ENCODE data around the gene KANK3. TPM values are rescaled to one million over a fixed set of nuclear protein-coding genes. Genes with fewer than 3 reads are reported as not detected.
"Not testable (repeated sequence)": the region's sequence is repeated elsewhere in the genome, so short reads cannot be mapped to it uniquely, and the experiment has no call there.

Gene KANK3
- total and polyA plus RNA-seq, 9 of the 15 experiments (the other 6 are each of a cell fraction or from before 2014, with no cell fraction given) = 0.03 to 0.40 (median 0.08) TPM; not detected in 6

- TF ChIP-seq NFIC (IDR thresholded peaks at IDR 0.05) = peak; percentile 68
- no peak for TF ChIP-seq PYGO2 (tag; IDR thresholded peaks at IDR 0.05)
- Histone ChIP-seq H2AFZ (ENCODE audit: low read depth, low read length) (no peak overlapping the region), H3K27me3 (ENCODE audit: control insufficient read depth in 2 of 2, insufficient read depth in 2 of 2, low read length in 2 of 2) (no peaks in the 10 kb centered on the region), H3K9me3 (replicated peaks; ENCODE audit: control insufficient read depth, insufficient read depth, low read depth, low read length) (no peaks in the 10 kb centered on the region), H3K9ac (ENCODE audit: insufficient read depth in 1 of 2, low read depth in 2 of 2, low read length in 2 of 2) (peak overlapping the region in 1 of 2 experiments; percentile 50; a peak in 2 of 4 replicates), H4K20me1 (replicated peaks; ENCODE audit: control insufficient read depth, insufficient read depth, low read length) (no peaks in the 10 kb centered on the region; the same call in 1 of the 2 replicates), H3K79me2 (ENCODE audit: control insufficient read depth, insufficient read depth, low read length) (peaks cover 18% of the 10 kb centered on the region), H3K9me1 (ENCODE audit: control insufficient read depth, insufficient read depth, low read length) (no peaks in the 10 kb centered on the region), H3K36me3 (ENCODE audit: control insufficient read depth, insufficient read depth, low read length) (peaks cover 33% of the 10 kb centered on the region; the same call in 1 of the 3 replicates), H3K4me1 (replicated peaks in 1 of 2; ENCODE audit: control insufficient read depth in 2 of 2, insufficient read depth in 2 of 2, low read length in 2 of 2) (peaks cover 21 to 48% of the 10 kb centered on the region in 2 experiments; a peak in 4 of 5 replicates), H3K4me2 (ENCODE audit: insufficient read depth, low read length) (no peak overlapping the region), H3K4me3 (no peak overlapping the region), H3K27ac (ENCODE audit: extremely low read depth, low read depth, low read length) (no peak overlapping the region)
- in situ Hi-C loops (cut with MboI) (no loop called here), intact Hi-C loops (cut with micrococcal nuclease) (no loop called here)
- DNase-seq (ENCODE audit: extremely low read depth in 1 of 4, low spot score in 3 of 4) = peak in 3 of 4 experiments; percentile 11 to 30 (median 24)
- ChIA-PET POLR2A (interaction anchor here (0.6 to 1.1 kb wide), 4 partner anchors 8 to 58 kb away, joined by 3 to 5 read pairs (median 4); no protein-coding TSS in a partner anchor), CTCF (ENCODE audit: low intra/inter-chr PET ratio) (no interaction called here)
- FAIRE-seq = no peak
- BruUV-seq (replicated peaks) = no TSS peak
- ATAC-seq = no peak
- WGBS (ENCODE audit: insufficient coverage, low coverage, missing lambda C conversion rate) = 77% methylated on average over 7 of the region's 11 CpGs
Observed at GRCh38 chr19:8302357-8302691, 40.7 kb downstream of the KANK3 start.

GRCh38 chr19:8291337-8291736, 51.7 kb downstream of the KANK3 start:
- H3K27me3 ChIP-seq (ENCODE audit: control insufficient read depth in 2 of 2, insufficient read depth in 2 of 2, low read length in 2 of 2); H3K9me1 ChIP-seq (ENCODE audit: control insufficient read depth, insufficient read depth, low read length); in situ Hi-C loops (cut with MboI); H3K27ac ChIP-seq (ENCODE audit: extremely low read depth, low read depth, low read length); H3K9me3 ChIP-seq (replicated peaks; ENCODE audit: control insufficient read depth, insufficient read depth, low read depth, low read length); H3K4me3 ChIP-seq; H3K9ac ChIP-seq (ENCODE audit: insufficient read depth in 1 of 2, low read depth in 2 of 2, low read length in 2 of 2); H4K20me1 ChIP-seq (replicated peaks; ENCODE audit: control insufficient read depth, insufficient read depth, low read length); H3K79me2 ChIP-seq (ENCODE audit: control insufficient read depth, insufficient read depth, low read length); DNase-seq (ENCODE audit: extremely low read depth in 1 of 4, low spot score in 3 of 4); CTCF ChIA-PET (ENCODE audit: low intra/inter-chr PET ratio); POLR2A ChIA-PET; BruUV-seq (replicated peaks); H3K4me1 ChIP-seq (replicated peaks in 1 of 2; ENCODE audit: control insufficient read depth in 2 of 2, insufficient read depth in 2 of 2, low read length in 2 of 2); intact Hi-C loops (cut with micrococcal nuclease); H3K4me2 ChIP-seq (ENCODE audit: insufficient read depth, low read length); H3K36me3 ChIP-seq (ENCODE audit: control insufficient read depth, insufficient read depth, low read length); H2AFZ ChIP-seq (ENCODE audit: low read depth, low read length): not testable (repeated sequence)
- ATAC-seq (peak; percentile 90), FAIRE-seq (peak; percentile 92)
- no CpG with 5 or more reads among the region's 9 CpGs for WGBS (ENCODE audit: insufficient coverage, low coverage, missing lambda C conversion rate)

GRCh38 chr19:8276508-8276907, 66.6 kb downstream of the KANK3 start:
- H3K9me1 ChIP-seq (ENCODE audit: control insufficient read depth, insufficient read depth, low read length); H3K36me3 ChIP-seq (ENCODE audit: control insufficient read depth, insufficient read depth, low read length); in situ Hi-C loops (cut with MboI); POLR2A ChIA-PET; H2AFZ ChIP-seq (ENCODE audit: low read depth, low read length); CTCF ChIA-PET (ENCODE audit: low intra/inter-chr PET ratio); H3K9ac ChIP-seq (ENCODE audit: insufficient read depth in 1 of 2, low read depth in 2 of 2, low read length in 2 of 2); H4K20me1 ChIP-seq (replicated peaks; ENCODE audit: control insufficient read depth, insufficient read depth, low read length); H3K27me3 ChIP-seq (ENCODE audit: control insufficient read depth in 2 of 2, insufficient read depth in 2 of 2, low read length in 2 of 2); H3K27ac ChIP-seq (ENCODE audit: extremely low read depth, low read depth, low read length); H3K9me3 ChIP-seq (replicated peaks; ENCODE audit: control insufficient read depth, insufficient read depth, low read depth, low read length); intact Hi-C loops (cut with micrococcal nuclease); H3K79me2 ChIP-seq (ENCODE audit: control insufficient read depth, insufficient read depth, low read length); H3K4me2 ChIP-seq (ENCODE audit: insufficient read depth, low read length); H3K4me3 ChIP-seq; H3K4me1 ChIP-seq (replicated peaks in 1 of 2; ENCODE audit: control insufficient read depth in 2 of 2, insufficient read depth in 2 of 2, low read length in 2 of 2); DNase-seq (ENCODE audit: extremely low read depth in 1 of 4, low spot score in 3 of 4): not testable (repeated sequence)
- FAIRE-seq (peak; percentile 93), ATAC-seq (peak; percentile 89)
- TSS peak; percentile 29 for BruUV-seq (replicated peaks)
- no CpG with 5 or more reads among the region's 9 CpGs for WGBS (ENCODE audit: insufficient coverage, low coverage, missing lambda C conversion rate)

Data from K562 (cell line).